Sigmoid colon (tissue), 4 donors: Measurements from ENCODE around the gene OR12D3.

Experiments
- EP300 ChIP-seq, 4 donors: sonication (generic); formaldehyde crosslinking; IDR thresholded peaks; one replicate each; pipeline ENCODE4 v1.6.1; 2017; ENCODE audit warnings: antibody characterized with exemption in 4 of 4
- TF ChIP-seq, protein P1 (sequence below), 4 experiments: fragments of 450-650 bp in 3 of 4; fragments of 200-600 bp in 1 of 4; IDR thresholded peaks; one replicate each; pipeline ENCODE4 v1.5.1; 2016 to 2019; ENCODE audit warnings: antibody characterized with exemption in 4 of 4, mild to moderate bottlenecking in 3 of 4, moderate library complexity in 2 of 4

DNA sequence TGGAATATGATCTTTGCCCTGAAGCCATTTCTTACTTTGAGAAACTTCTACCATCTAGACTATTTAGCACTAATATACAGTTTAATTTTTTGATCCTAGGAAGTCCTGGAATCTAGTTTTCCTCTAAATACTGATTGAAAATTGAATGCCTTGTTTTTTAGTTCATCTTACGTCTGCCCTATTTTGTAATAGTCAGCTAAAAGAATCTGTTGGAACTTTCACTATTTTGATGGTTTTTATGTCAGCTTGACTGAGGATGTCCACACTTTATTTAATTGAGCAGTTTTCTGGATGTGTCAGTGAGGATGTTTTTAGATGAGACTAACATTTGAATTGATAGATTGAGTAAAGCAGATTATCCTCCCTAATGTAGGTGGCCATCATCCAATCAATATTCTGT is 28.7 kb upstream of the OR12D3 start:
- no peak for TF ChIP-seq EP300 (IDR thresholded peaks at IDR 0.05)
- TF ChIP-seq, protein P1, sequence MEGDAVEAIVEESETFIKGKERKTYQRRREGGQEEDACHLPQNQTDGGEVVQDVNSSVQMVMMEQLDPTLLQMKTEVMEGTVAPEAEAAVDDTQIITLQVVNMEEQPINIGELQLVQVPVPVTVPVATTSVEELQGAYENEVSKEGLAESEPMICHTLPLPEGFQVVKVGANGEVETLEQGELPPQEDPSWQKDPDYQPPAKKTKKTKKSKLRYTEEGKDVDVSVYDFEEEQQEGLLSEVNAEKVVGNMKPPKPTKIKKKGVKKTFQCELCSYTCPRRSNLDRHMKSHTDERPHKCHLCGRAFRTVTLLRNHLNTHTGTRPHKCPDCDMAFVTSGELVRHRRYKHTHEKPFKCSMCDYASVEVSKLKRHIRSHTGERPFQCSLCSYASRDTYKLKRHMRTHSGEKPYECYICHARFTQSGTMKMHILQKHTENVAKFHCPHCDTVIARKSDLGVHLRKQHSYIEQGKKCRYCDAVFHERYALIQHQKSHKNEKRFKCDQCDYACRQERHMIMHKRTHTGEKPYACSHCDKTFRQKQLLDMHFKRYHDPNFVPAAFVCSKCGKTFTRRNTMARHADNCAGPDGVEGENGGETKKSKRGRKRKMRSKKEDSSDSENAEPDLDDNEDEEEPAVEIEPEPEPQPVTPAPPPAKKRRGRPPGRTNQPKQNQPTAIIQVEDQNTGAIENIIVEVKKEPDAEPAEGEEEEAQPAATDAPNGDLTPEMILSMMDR (IDR thresholded peaks at IDR 0.05) = no peak
